Neutrophil (primary cell): ENCODE data around the gene ZSCAN9.

Experiments
- H3K27ac ChIP-seq: fragments of 200-600 bp; sonication (generic); 2 replicates; pipeline ENCODE4 v1.5.1; 2016; ENCODE audit warnings: mild to moderate bottlenecking, moderate library complexity
- H3K27me3 ChIP-seq: fragments of 200-600 bp; sonication (generic); 2 replicates; pipeline ENCODE4 v1.6.0; 2016; ENCODE audit warnings: mild to moderate bottlenecking
- H3K36me3 ChIP-seq: fragments of 200-600 bp; sonication (generic); 2 replicates; pipeline ENCODE4 v1.5.1; 2017
- H3K4me1 ChIP-seq, 2 experiments: fragments of 200-600 bp in 1 of 2; sonication (generic) in 1 of 2; 1 replicate in 1 of 2; 2 replicates in 1 of 2; pipeline versions ENCODE4 v1.5.1 to v1.6.1; 2013 to 2016; ENCODE audit warnings: low read depth in 1 of 2, low read length in 1 of 2, mild to moderate bottlenecking in 1 of 2, moderate library complexity in 1 of 2; ENCODE audit not compliant: control insufficient read depth in 1 of 2, insufficient read depth in 1 of 2
- H3K4me3 ChIP-seq, 2 experiments: fragments of 200-600 bp in 1 of 2; sonication (generic) in 1 of 2; 1 replicate in 1 of 2; 2 replicates in 1 of 2; pipeline ENCODE4 v1.5.1; 2013 to 2016; ENCODE audit warnings: low read depth in 1 of 2, low read length in 1 of 2, mild to moderate bottlenecking in 1 of 2, moderate library complexity in 1 of 2
- H3K9me3 ChIP-seq: fragments of 200-600 bp; sonication (generic); 2 replicates; pipeline ENCODE4 v1.5.1; 2016
- TF ChIP-seq, protein P1 (sequence below): fragments of 200-600 bp; sonication (generic); IDR thresholded peaks from 2 replicates; pipeline ENCODE4 v1.5.1; 2016; ENCODE audit warnings: antibody characterized with exemption

Gene ZSCAN9

DNA sequence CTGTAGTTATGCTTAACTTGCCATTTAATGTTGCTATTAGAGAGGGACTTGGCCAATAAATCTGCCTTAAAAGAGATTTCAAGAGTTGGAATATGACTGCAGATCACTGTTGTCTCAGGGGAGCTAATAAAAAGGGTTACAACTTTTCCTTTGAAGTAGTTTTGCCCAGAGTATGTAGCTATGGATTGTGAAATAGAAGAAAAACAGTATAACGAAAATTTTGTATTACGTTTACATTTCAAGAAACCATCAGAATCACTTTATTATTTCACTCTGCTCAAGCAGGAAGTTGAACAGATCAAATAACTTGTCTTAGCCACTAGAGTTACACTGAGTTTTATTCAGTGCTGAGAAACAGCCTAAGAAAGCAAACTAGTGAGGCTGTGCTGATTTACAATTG lies 38.8 kb downstream of the ZSCAN9 start:
- peaks cover 9 to 21% of the 10 kb centered on the region in 2 experiments for H3K4me1 ChIP-seq

DNA sequence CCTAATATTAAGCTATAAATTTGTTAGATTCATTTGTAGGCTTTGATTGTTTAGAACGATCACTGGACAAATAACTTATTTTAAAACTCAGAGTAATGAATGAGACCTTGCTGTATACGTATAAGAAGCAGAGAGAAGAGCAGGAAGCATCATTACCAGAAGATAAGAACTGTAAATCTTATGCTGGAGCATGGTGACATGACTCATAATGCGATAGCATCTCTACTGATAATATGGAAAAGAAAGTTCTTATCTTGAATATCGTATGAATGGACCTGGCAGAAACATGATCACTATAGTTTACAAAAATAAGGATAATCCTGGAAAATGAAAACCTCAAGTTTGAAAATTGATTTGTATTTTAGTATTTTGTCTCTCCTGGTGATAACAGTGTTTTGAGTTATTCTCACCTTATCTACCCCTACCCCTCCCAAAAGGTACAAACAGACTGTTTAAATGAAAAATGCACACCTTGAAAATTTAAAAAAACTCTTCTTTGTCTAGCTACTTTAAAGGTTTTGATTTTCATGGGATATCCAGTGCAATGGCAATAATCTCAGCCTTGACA lies 39.8 kb downstream of the ZSCAN9 start:
- Histone ChIP-seq H3K27me3 (peaks cover 44% of the 10 kb centered on the region), H3K4me3 (no peak overlapping the region), H3K36me3 (no peaks in the 10 kb centered on the region), H3K4me1 (peaks cover 9 to 14% of the 10 kb centered on the region in 2 experiments), H3K9me3 (no peaks in the 10 kb centered on the region), H3K27ac (no peak overlapping the region)
- TF ChIP-seq, protein P1, sequence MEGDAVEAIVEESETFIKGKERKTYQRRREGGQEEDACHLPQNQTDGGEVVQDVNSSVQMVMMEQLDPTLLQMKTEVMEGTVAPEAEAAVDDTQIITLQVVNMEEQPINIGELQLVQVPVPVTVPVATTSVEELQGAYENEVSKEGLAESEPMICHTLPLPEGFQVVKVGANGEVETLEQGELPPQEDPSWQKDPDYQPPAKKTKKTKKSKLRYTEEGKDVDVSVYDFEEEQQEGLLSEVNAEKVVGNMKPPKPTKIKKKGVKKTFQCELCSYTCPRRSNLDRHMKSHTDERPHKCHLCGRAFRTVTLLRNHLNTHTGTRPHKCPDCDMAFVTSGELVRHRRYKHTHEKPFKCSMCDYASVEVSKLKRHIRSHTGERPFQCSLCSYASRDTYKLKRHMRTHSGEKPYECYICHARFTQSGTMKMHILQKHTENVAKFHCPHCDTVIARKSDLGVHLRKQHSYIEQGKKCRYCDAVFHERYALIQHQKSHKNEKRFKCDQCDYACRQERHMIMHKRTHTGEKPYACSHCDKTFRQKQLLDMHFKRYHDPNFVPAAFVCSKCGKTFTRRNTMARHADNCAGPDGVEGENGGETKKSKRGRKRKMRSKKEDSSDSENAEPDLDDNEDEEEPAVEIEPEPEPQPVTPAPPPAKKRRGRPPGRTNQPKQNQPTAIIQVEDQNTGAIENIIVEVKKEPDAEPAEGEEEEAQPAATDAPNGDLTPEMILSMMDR: no peak

More for the DNA sequence above, 38.8 kb downstream of the ZSCAN9 start:
- peaks cover 44% of the 10 kb centered on the region for H3K27me3 ChIP-seq
- no peak overlapping the region for H3K4me3 ChIP-seq
- no peaks in the 10 kb centered on the region for H3K9me3 ChIP-seq
- no peak overlapping the region for H3K27ac ChIP-seq
- H3K36me3 ChIP-seq: no peaks in the 10 kb centered on the region
- TF ChIP-seq, protein P1: no peak

DNA sequence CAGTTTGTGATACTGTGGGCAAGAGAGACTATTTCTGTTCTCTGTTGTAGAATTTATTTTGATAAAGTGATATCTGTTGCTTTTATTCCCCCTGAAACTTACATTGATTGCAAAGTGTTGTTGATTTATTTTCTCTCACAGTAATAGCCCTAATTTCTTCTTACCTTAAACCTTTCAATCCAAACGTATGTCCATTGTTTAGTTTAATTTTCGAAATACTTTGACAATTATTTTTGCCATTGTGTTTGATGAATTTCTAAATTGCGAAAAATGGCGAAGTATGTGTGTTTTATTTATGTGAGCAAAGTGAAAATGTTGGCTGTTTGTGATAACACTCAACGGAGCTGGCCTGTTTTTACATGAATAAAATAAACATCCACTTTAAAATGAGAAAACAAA lies 41.5 kb downstream of the ZSCAN9 start:
- Histone ChIP-seq H3K9me3 (no peaks in the 10 kb centered on the region), H3K27me3 (peaks cover 34% of the 10 kb centered on the region), H3K4me3 (peak overlapping the region; percentile 65 to 70), H3K4me1 (peaks cover 9 to 14% of the 10 kb centered on the region in 2 experiments), H3K36me3 (no peaks in the 10 kb centered on the region), H3K27ac (no peak overlapping the region)
- TF ChIP-seq, protein P1: no peak

DNA sequence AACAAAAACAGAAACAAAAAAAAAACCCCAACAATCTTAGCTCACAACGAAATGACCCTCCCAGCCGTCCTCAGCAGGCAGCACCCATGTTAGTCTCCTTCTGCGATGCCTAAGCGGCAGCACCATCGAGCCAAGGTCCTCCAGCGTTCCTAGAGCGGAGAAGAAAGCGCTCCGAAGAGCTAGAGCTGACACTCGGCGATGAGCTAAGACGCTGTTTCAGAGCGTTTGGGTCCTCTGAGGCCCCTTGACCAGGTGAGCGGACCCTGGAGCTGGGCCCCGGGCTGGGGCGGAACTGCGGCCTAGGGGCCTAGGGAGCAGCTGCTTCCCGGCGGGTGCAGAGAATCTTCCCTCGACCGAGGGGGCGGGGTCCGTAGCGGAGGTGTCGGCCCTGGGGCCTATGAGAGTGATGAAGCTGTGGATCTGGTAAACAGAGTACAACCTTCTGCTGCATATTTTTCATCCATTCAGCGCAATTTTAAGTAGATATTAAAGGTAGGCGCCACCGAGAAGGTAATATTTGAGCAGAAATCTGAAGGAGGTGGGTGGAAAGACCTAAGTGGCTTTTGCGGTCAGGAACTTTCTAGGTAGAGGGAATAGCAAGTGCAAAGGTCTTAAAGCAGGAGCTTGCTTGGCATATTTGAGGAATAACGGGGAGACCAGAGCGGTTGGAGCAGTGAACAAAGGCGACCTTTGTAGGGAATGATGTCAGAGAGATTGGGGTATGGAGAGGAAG lies 42.1 kb downstream of the ZSCAN9 start, which contains the start of gene ZSCAN26:
Gene ZSCAN26 (plus strand): TSS at position 182 of the 733 bp plus-strand sequence. CDS start 4,777 bp downstream, outside the sequence.
- TF ChIP-seq, protein P1: no peak
- peak within 1 kb of the TSS; percentile 54 for H3K27ac ChIP-seq
- peak within 1 kb of the TSS; percentile 65 to 70 for H3K4me3 ChIP-seq
- H3K4me1 ChIP-seq: peaks cover 9 to 14% of the 10 kb centered on the region in 2 experiments
- peaks cover 29% of the 10 kb centered on the region for H3K27me3 ChIP-seq
- peaks cover 4% of the 10 kb centered on the region for H3K36me3 ChIP-seq
- no peaks in the 10 kb centered on the region for H3K9me3 ChIP-seq

DNA sequence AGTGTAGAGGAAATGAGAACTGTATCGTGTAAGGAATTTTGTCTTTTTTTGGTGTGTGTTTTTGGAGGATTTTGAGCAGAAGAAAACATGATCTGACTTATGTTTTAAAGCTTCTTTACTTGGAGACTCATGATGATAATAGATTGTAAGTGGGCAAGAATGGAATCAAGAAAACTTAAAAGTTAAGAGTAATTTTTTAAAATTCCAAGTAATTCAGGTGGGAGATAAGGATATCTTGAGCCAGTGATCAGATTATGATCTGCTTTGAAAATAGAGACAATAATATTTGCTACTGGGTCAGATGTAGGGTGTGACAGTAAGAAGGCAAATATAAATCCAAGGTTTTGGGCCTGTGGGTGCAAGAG lies 42.6 kb downstream of the ZSCAN9 start:
- Histone ChIP-seq H3K4me1 (peaks cover 9 to 14% of the 10 kb centered on the region in 2 experiments), H3K9me3 (no peaks in the 10 kb centered on the region), H3K27me3 (peaks cover 24% of the 10 kb centered on the region), H3K36me3 (peaks cover 10% of the 10 kb centered on the region), H3K4me3 (peak overlapping the region; percentile 65 to 70), H3K27ac (no peak overlapping the region)
- TF ChIP-seq, protein P1: no peak
